GM12878 (cell line): ENCODE data around the gene ARHGAP6.

ENCODE experiments used
- ATF2 ChIP-seq: IDR thresholded peaks from 2 replicates; pipeline ENCODE4 v1.6.1; 2012; ENCODE audit warnings: low read length, inconsistent platforms
- ATF7 ChIP-seq: fragments of 450-650 bp; IDR thresholded peaks from 2 replicates; pipeline ENCODE4 v1.6.1; 2016; ENCODE audit warnings: low read depth, mild to moderate bottlenecking
- CEBPB ChIP-seq, 2 experiments: fragments of 150-350 bp in 1 of 2; IDR thresholded peaks; 2 replicates each; pipeline ENCODE4 v1.6.1; 2012 to 2014; ENCODE audit warnings: low read depth in 2 of 2, low read length in 2 of 2, borderline replicate concordance in 1 of 2, inconsistent platforms in 1 of 2
- CTCF ChIP-seq, 3 experiments: IDR thresholded peaks in 2 of 3; conservative IDR thresholded peaks in 1 of 3; 2 replicates each; pipeline ENCODE4 v1.5.1; 2011; ENCODE audit warnings: low read depth in 3 of 3, low read length in 3 of 3, mild to moderate bottlenecking in 3 of 3, control low read depth in 2 of 3, moderate library complexity in 2 of 3, inconsistent platforms in 1 of 3, mixed read lengths in 1 of 3; ENCODE audit not compliant: control insufficient read depth in 2 of 3, insufficient read depth in 1 of 3; ENCODE audit errors: extremely low read depth in 1 of 3
- EZH2 ChIP-seq: IDR thresholded peaks from 2 replicates; pipeline ENCODE4 v1.6.1; 2012; ENCODE audit warnings: low read depth, mild to moderate bottlenecking, control low read depth, inconsistent platforms, low read length, borderline replicate concordance; ENCODE audit not compliant: control insufficient read depth
- JUND ChIP-seq: IDR thresholded peaks from 2 replicates; pipeline ENCODE4 v1.6.1; 2012; ENCODE audit warnings: low read depth, mild to moderate bottlenecking, low read length, improper control_type of control experiment, moderate library complexity
- POLR2A ChIP-seq: IDR thresholded peaks from 2 replicates; pipeline ENCODE4 v1.6.1; 2011; ENCODE audit warnings: low read depth, mild to moderate bottlenecking, low read length
- RBBP5 ChIP-seq: fragments of 200-600 bp; sonication (generic); conservative IDR thresholded peaks from 2 replicates; pipeline ENCODE4 v1.6.1; 2016
- REST ChIP-seq: IDR thresholded peaks from 2 replicates; pipeline ENCODE4 v1.6.1; 2012; ENCODE audit warnings: mild to moderate bottlenecking, low read depth, low read length
- SIX5 ChIP-seq: IDR thresholded peaks from 2 replicates; pipeline ENCODE4 v1.6.1; 2011; ENCODE audit warnings: mild to moderate bottlenecking, low read depth, low read length, moderate library complexity; ENCODE audit not compliant: severe bottlenecking
- SREBF2 ChIP-seq: IDR thresholded peaks from 2 replicates; pipeline ENCODE4 v1.6.1; 2012; ENCODE audit warnings: mild to moderate bottlenecking, low read length
- STAT3 ChIP-seq: IDR thresholded peaks from 2 replicates; pipeline ENCODE4 v1.6.1; 2011; ENCODE audit warnings: low read depth, low read length, improper control_type of control experiment
- ZNF24 ChIP-seq: fragments of 450-650 bp; IDR thresholded peaks from 2 replicates; pipeline ENCODE4 v1.6.1; 2017; ENCODE audit warnings: antibody characterized with exemption, mild to moderate bottlenecking

GRCh38 chrX:11117745-11118144 is 548.0 kb downstream of the ARHGAP6 start:
- TF ChIP-seq CEBPB (IDR thresholded peaks at IDR 0.05; ENCODE audit: borderline replicate concordance in 1 of 2, low read depth in 2 of 2, low read length in 2 of 2) = no peak
- TF ChIP-seq STAT3 = no peak
- TF ChIP-seq CTCF (IDR thresholded peaks at IDR 0.05 in 2 of 3, conservative IDR thresholded peaks at IDR 0.05 in 1 of 3; ENCODE audit: control insufficient read depth in 2 of 3, extremely low read depth in 1 of 3, insufficient read depth in 1 of 3, low read depth in 3 of 3, low read length in 3 of 3) = no peak
- TF ChIP-seq SREBF2 = no peak
- TF ChIP-seq REST = no peak
- TF ChIP-seq POLR2A = no peak
- TF ChIP-seq ZNF24 = no peak
- TF ChIP-seq JUND = no peak
- no peak for TF ChIP-seq ATF7
- TF ChIP-seq ATF2 = no peak
- no peak for TF ChIP-seq EZH2
- TF ChIP-seq RBBP5 = no peak
- TF ChIP-seq SIX5 = no peak
